Mucosa of rectum (tissue), 2 donors: ENCODE measurements around the gene PRDX2.

ENCODE experiments used
- H3K27ac ChIP-seq, 2 donors: one replicate each; pipeline ENCODE4 v1.7.0; 2013; ENCODE audit warnings: inconsistent platforms in 2 of 2, low read depth in 2 of 2, low read length in 2 of 2
- H3K27me3 ChIP-seq, 2 donors: one replicate each; pipeline ENCODE4 v1.7.0; 2013; ENCODE audit warnings: low read length in 2 of 2; ENCODE audit not compliant: control insufficient read depth in 2 of 2, insufficient read depth in 2 of 2
- H3K36me3 ChIP-seq, 2 donors: one replicate each; pipeline ENCODE4 v1.7.0; 2013; ENCODE audit warnings: low read length in 2 of 2; ENCODE audit not compliant: control insufficient read depth in 2 of 2, insufficient read depth in 2 of 2
- H3K4me1 ChIP-seq, 2 donors: one replicate each; pipeline ENCODE4 v1.7.0; 2013; ENCODE audit warnings: low read length in 2 of 2, mild to moderate bottlenecking in 1 of 2; ENCODE audit not compliant: control insufficient read depth in 2 of 2, insufficient read depth in 2 of 2
- H3K4me3 ChIP-seq, 2 donors: one replicate each; pipeline ENCODE4 v1.7.0; 2013; ENCODE audit warnings: low read length in 2 of 2
- H3K9ac ChIP-seq, 2 donors: one replicate each; pipeline ENCODE4 v1.7.0; 2013; ENCODE audit warnings: low read length in 2 of 2, low read depth in 1 of 2, mild to moderate bottlenecking in 1 of 2
- H3K9me3 ChIP-seq, 2 donors: one replicate each; pipeline ENCODE4 v1.7.0; 2013; ENCODE audit warnings: low read length in 2 of 2; ENCODE audit not compliant: control insufficient read depth in 2 of 2
- donor health status: healthy.
- donor health status: Normal muscosa, but diverticular disease.

PRDX2 gene

DNA sequence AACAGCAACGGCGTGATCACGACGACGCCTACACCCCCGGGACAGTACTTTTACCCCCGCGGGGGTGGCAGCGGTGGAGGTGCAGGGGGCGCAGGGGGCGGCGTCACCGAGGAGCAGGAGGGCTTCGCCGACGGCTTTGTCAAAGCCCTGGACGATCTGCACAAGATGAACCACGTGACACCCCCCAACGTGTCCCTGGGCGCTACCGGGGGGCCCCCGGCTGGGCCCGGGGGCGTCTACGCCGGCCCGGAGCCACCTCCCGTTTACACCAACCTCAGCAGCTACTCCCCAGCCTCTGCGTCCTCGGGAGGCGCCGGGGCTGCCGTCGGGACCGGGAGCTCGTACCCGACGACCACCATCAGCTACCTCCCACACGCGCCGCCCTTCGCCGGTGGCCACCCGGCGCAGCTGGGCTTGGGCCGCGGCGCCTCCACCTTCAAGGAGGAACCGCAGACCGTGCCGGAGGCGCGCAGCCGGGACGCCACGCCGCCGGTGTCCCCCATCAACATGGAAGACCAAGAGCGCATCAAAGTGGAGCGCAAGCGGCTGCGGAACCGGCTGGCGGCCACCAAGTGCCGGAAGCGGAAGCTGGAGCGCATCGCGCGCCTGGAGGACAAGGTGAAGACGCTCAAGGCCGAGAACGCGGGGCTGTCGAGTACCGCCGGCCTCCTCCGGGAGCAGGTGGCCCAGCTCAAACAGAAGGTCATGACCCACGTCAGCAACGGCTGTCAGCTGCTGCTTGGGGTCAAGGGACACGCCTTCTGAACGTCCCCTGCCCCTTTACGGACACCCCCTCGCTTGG lies 9.3 kb downstream of the PRDX2 start:
- H3K36me3 ChIP-seq: peaks cover 2 to 4% of the 10 kb centered on the region in 2 donors
- peak overlapping the region; percentile 93 to 96 for H3K4me3 ChIP-seq
- H3K27me3 ChIP-seq: no peaks in the 10 kb centered on the region
- H3K9me3 ChIP-seq: no peaks in the 10 kb centered on the region
- H3K27ac ChIP-seq: peak overlapping the region; percentile 100
- H3K9ac ChIP-seq: peak overlapping the region; percentile 97 to 99
- peaks cover 52 to 53% of the 10 kb centered on the region in 2 donors for H3K4me1 ChIP-seq

DNA sequence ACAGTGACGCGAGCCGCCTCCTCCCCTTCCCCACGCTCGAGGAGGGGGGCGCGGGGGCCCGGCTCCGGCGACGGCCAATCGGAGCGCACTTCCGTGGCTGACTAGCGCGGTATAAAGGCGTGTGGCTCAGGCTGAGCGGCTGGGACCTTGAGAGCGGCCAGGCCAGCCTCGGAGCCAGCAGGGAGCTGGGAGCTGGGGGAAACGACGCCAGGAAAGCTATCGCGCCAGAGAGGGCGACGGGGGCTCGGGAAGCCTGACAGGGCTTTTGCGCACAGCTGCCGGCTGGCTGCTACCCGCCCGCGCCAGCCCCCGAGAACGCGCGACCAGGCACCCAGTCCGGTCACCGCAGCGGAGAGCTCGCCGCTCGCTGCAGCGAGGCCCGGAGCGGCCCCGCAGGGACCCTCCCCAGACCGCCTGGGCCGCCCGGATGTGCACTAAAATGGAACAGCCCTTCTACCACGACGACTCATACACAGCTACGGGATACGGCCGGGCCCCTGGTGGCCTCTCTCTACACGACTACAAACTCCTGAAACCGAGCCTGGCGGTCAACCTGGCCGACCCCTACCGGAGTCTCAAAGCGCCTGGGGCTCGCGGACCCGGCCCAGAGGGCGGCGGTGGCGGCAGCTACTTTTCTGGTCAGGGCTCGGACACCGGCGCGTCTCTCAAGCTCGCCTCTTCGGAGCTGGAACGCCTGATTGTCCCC lies 10.1 kb downstream of the PRDX2 start, which contains the start of gene JUNB:
TSS of gene JUNB (plus strand) at position 142 of the 706 bp plus-strand sequence. CDS start at position 428, 286 bp downstream.
- peaks cover 57 to 58% of the 10 kb centered on the region in 2 donors for H3K4me1 ChIP-seq
- H3K36me3 ChIP-seq: peaks cover 0 to 2% of the 10 kb centered on the region in 2 donors
- peak within 1 kb of the TSS; percentile 100 for H3K27ac ChIP-seq
- no peaks in the 10 kb centered on the region for H3K9me3 ChIP-seq
- H3K9ac ChIP-seq: peak within 1 kb of the TSS; percentile 97 to 100
- no peaks in the 10 kb centered on the region for H3K27me3 ChIP-seq
- H3K4me3 ChIP-seq: peak within 1 kb of the TSS; percentile 93 to 96

DNA sequence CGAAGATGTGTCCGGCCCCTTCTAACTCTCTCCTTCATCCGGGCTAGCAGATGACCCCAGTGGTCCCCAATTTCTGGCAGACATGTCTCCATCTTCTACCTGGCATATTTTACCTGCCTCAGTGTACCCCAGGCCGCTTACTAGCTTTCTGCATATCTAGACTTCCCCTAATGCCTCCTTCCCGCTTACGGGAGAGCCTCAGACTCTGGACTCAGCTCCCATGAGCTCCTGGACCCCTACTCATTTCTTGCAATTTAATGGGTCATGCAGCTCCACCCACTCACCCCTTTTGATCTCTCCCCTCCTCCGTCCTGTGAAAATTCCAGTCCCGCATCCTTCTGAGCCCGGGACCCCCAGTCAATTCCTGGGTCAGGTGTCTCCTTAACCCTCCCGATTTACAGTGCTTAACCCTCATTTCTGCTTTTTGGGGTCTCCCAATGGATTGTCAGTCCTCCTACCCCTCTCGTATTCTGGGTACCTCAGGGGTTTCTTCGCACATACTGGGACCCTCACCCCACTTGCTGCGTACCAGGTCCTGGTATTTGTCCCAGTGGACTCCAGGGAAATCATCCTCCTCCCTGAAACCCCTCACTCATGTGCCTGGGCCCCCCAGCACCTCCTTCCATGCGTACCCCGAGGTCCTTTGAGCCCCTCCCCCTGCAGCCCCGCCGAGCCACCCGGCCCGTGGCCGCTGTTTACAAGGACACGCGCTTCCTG lies 10.8 kb downstream of the PRDX2 start:
- Histone ChIP-seq H3K4me3 (peak overlapping the region; percentile 93 to 96), H3K4me1 (peaks cover 57 to 58% of the 10 kb centered on the region in 2 donors), H3K9ac (peak overlapping the region; percentile 97 to 100), H3K27me3 (no peaks in the 10 kb centered on the region), H3K27ac (peak overlapping the region; percentile 100), H3K36me3 (peaks cover 0 to 2% of the 10 kb centered on the region in 2 donors), H3K9me3 (no peaks in the 10 kb centered on the region)

DNA sequence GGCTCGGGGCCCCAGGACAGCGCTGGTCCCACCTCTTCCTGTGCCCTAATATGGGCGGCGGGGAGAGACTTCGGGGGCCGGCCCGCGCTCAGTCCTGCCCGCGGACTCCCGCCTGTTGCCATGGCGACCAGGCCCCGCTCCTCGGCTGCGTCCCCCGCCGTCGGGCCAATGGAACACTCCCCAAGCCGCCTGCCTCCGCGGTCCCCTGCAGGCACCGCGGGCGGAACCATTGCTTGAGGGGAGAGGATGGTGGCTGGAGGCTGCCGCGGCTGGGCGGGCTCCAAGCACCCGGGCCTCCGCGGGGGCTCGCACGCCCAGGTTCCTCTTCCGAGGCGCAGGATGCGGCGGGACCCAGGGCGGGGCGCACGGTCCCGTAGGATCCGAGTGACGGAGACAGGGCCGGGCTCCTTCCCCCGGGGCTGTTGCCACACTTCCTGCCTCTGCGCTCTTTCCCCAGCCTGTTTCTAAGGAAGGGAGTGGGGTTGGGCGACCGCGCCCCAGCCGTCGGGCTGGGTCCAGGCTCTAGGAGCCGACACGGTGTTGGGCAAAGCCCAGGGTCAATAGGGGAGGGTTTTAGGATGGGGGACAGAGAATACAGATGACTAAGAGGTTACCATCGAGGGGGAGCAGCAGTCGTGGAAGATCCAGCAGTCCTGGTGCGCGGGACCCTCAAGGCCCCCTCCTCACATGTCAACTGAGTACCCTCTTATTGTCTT lies 11.5 kb downstream of the PRDX2 start:
- peaks cover 0 to 2% of the 10 kb centered on the region in 2 donors for H3K36me3 ChIP-seq
- no peaks in the 10 kb centered on the region for H3K27me3 ChIP-seq
- H3K27ac ChIP-seq: peak overlapping the region; percentile 100
- no peaks in the 10 kb centered on the region for H3K9me3 ChIP-seq
- peak overlapping the region; percentile 93 to 96 for H3K4me3 ChIP-seq
- H3K9ac ChIP-seq: peak overlapping the region; percentile 97 to 100
- H3K4me1 ChIP-seq: peaks cover 62% of the 10 kb centered on the region in 2 donors

DNA sequence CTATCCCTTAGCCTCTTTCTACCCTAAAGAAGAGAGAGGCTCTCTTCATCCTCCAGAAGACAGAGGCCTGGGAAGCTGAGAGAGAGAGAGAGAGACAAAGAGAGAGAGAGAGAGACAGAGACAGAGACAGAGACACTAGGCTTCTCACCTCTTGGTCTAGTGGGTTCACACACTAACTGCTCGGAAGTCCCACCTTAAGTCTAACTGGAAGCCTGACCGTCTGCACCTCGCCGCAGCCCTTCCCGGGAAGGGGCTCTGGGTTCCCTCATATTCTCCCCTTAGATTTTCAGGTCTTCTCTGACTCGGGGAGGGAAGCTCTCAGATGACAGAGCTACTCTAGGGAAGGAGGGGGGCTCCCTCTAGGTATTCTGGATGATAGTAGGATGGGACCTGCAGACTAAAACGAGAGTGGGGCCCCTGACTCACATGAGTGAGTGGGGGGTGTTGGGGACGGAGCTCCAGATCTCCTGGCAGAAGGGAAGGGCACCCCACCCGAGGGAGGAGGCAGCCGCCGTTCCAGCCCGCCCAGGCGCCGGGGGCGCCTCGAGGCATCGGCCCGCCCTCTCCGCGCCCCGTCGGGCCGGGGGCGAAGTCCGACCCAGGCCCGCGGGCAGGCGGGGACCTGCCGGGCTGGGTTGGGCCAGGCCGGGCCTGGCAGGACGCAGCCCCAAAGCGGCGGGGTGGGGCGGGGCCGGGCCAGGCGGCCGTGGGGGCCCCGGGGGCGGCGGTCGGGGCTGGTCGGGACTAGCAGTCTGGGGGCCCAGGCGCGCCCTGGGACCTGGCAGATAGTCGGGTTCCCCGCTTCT lies 12.3 kb downstream of the PRDX2 start:
- peaks cover 64 to 65% of the 10 kb centered on the region in 2 donors for H3K4me1 ChIP-seq
- no peaks in the 10 kb centered on the region for H3K9me3 ChIP-seq
- H3K4me3 ChIP-seq: peak overlapping the region; percentile 93 to 96
- H3K36me3 ChIP-seq: peaks cover 0 to 2% of the 10 kb centered on the region in 2 donors
- H3K27me3 ChIP-seq: no peaks in the 10 kb centered on the region
- H3K27ac ChIP-seq: peak overlapping the region; percentile 100
- H3K9ac ChIP-seq: peak overlapping the region; percentile 80 to 97

DNA sequence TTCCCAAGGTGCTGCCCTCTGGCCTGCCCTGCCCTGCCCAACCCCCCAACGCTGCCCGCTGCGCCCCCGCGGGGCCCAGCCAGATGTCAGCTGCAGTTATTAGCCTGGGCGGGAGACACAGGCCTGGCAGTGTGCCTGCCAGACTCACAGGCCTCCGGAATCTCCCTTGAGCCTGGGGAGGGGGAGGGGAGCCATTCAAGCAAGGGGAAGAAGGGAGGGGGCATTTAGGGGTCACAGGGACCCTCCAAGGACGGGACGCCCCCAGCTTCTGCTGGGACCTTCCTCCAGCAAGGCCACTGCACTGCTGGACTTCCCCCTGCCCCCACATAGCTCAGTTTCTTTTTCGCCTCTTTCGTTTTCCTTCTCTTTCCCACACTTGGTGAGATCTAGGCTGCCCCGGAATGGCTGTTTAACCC lies 12.9 kb downstream of the PRDX2 start:
- peak overlapping the region; percentile 80 to 97 for H3K9ac ChIP-seq
- H3K4me3 ChIP-seq: peak overlapping the region; percentile 71 to 93
- no peaks in the 10 kb centered on the region for H3K9me3 ChIP-seq
- H3K36me3 ChIP-seq: peaks cover 0 to 2% of the 10 kb centered on the region in 2 donors
- H3K4me1 ChIP-seq: peaks cover 64 to 66% of the 10 kb centered on the region in 2 donors
- peak overlapping the region; percentile 100 for H3K27ac ChIP-seq
- H3K27me3 ChIP-seq: no peaks in the 10 kb centered on the region

DNA sequence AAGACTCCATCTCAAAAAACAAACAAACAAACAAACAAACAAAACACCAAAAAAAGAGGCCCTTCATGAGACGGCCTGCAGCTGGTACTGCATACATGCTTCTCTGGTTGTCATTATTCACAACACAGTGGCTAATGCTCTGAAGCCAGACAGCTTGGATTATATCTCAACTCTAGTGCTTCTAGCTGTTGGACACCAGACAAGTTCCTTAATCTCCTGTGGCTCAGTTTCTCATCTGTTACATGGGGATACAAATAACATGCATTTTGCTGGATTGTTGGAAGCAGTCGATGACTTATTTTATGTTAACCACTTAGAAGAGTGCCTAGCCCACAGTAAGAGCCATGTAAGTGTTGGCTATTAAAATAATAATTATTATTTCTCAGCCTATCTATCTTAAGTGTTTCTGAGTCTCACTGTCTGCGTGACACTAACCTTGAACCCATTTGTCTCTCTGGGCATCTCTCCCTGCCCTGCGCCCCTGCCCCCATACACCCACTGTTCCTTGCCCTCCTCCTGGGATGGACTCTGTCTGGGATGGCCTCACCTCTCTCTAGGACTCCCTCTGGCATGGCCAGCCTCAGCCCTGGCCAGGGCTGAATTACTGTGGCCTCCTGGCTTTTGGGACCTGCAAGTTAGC lies 13.4 kb downstream of the PRDX2 start:
- Histone ChIP-seq H3K27me3 (no peaks in the 10 kb centered on the region), H3K9ac (peak overlapping the region; percentile 80 to 97), H3K36me3 (peaks cover 0 to 2% of the 10 kb centered on the region in 2 donors), H3K9me3 (no peaks in the 10 kb centered on the region), H3K4me1 (peaks cover 69 to 71% of the 10 kb centered on the region in 2 donors), H3K4me3 (peak overlapping the region; percentile 71 to 93), H3K27ac (peak overlapping the region; percentile 100)

DNA sequence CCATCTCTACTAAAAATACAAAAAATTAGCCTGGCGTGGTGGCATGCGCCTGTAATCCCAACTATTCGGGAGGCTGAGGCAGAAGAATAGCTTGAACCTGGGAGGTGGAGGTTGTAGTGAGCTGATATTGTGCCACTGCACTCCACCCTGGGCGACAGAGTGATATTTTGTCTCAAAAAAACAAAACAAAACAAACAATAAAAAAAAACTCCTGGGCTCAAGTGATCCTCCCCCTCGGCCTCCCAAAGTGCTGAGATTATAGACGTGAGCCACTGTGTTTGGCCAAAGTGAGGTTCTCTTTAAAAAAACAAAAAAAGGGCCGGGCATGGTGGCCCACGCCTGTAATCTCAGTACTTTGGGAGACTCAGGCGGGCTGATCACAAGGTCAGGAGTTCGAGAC lies 14.1 kb downstream of the PRDX2 start:
- Histone ChIP-seq H3K27me3 (no peaks in the 10 kb centered on the region), H3K9ac (peak overlapping the region in 1 of 2 donors; percentile 72), H3K36me3 (no peaks in the 10 kb centered on the region), H3K27ac (peak overlapping the region; percentile 100), H3K4me1 (peaks cover 74 to 75% of the 10 kb centered on the region in 2 donors), H3K4me3 (no peak overlapping the region), H3K9me3 (no peaks in the 10 kb centered on the region)
